Sigmoid colon (tissue), 7 donors: ENCODE measurements around the gene GSTK1. TPM values are rescaled to one million over a fixed set of nuclear protein-coding genes. Genes with fewer than 3 reads are reported as not detected.

Experiments
- DNase-seq: peaks from one replicate; pipeline ENCODE4 v3.0.0-alpha.2; 2019
- H3K27ac ChIP-seq, 4 donors: fragments of 200-600 bp; sonication (generic); one replicate each; pipeline ENCODE4 v1.5.1; 2016 to 2019; ENCODE audit warnings: mild to moderate bottlenecking in 1 of 4
- H3K27me3 ChIP-seq, 3 donors: fragments of 200-600 bp; sonication (generic); one replicate each; pipeline ENCODE4 v1.5.1; 2019; ENCODE audit warnings: mild to moderate bottlenecking in 1 of 3
- H3K36me3 ChIP-seq, 4 donors: fragments of 200-600 bp; sonication (generic); one replicate each; pipeline ENCODE4 v1.5.1; 2016 to 2019
- H3K4me1 ChIP-seq, 4 donors: fragments of 200-600 bp; sonication (generic); one replicate each; pipeline ENCODE4 v1.5.1; 2017 to 2019
- H3K4me3 ChIP-seq, 4 donors: fragments of 200-600 bp; sonication (generic); one replicate each; pipeline ENCODE4 v1.5.1; 2017 to 2019; ENCODE audit warnings: mild to moderate bottlenecking in 2 of 4, moderate library complexity in 1 of 4
- H3K9me3 ChIP-seq, 4 donors: fragments of 200-600 bp in 3 of 4; sonication (generic) in 3 of 4; one replicate each; pipeline versions ENCODE4 v1.5.1 to v1.6.1; 2013 to 2019
- CTCF ChIP-seq, 4 experiments: fragments of 450-650 bp in 3 of 4; fragments of 200-600 bp in 1 of 4; IDR thresholded peaks; one replicate each; pipeline ENCODE4 v1.5.1; 2016 to 2019; ENCODE audit warnings: antibody characterized with exemption in 4 of 4, mild to moderate bottlenecking in 3 of 4, moderate library complexity in 2 of 4
- EP300 ChIP-seq, 4 donors: sonication (generic); formaldehyde crosslinking; IDR thresholded peaks; one replicate each; pipeline ENCODE4 v1.6.1; 2017; ENCODE audit warnings: antibody characterized with exemption in 4 of 4
- POLR2A ChIP-seq, 2 donors: fragments of 450-650 bp; IDR thresholded peaks; one replicate each; pipeline ENCODE4 v1.6.1; 2016; ENCODE audit warnings: antibody characterized with exemption in 2 of 2, mild to moderate bottlenecking in 2 of 2, moderate library complexity in 2 of 2
- POLR2AphosphoS5 ChIP-seq, 4 donors: sonication (generic); formaldehyde crosslinking; IDR thresholded peaks; one replicate each; pipeline ENCODE4 v1.6.1; 2017; ENCODE audit warnings: antibody characterized with exemption in 4 of 4
- WGBS, 2 donors: extraction: QIAGEN DNeasy Blood & Tissue Kit; methylation state at CpG; one replicate each; pipeline ENCODE4 v1.1.7; 2013; 5-methylcytosine and 5-hydroxymethylcytosine counted together
- intact Hi-C: fragments of 100-400 bp; cut with DNase I; formaldehyde crosslinking; loops from one replicate; pipeline ENCODE4 v1.15.1; 2023
- polyA plus RNA-seq, 3 donors: library from polyadenylated mRNA; stranded (reverse); fragments of 200-250 nt; gene quantifications; one replicate each; pipeline ENCODE4 v1.2.3, GENCODE V29; 2013
- total RNA-seq, 4 donors: library from RNA; depleted of rRNA; stranded (reverse); fragments of >200 nt; gene quantifications; one replicate each; pipeline ENCODE4 v1.1.0, GENCODE V29; 2016
- donor health status: healthy with polysubstance abuse.
- donor health status: Bipolar disorder and iron deficiency.
- donor health status: healthy.

GSTK1 gene
- total and polyA plus RNA-seq, 7 donors, result 111 to 247 (median 158) TPM

- Histone ChIP-seq H3K27ac (no peak overlapping the region), H3K27me3 (no peaks in the 10 kb centered on the region), H3K4me1 (no peaks in the 10 kb centered on the region), H3K36me3 (no peaks in the 10 kb centered on the region), H3K9me3 (peaks cover 0 to 11% (median 0%) of the 10 kb centered on the region in 4 donors), H3K4me3 (no peak overlapping the region)
- no peak for TF ChIP-seq POLR2A (IDR thresholded peaks at IDR 0.05)
- no peak for TF ChIP-seq EP300 (IDR thresholded peaks at IDR 0.05)
- no peak for TF ChIP-seq POLR2AphosphoS5 (IDR thresholded peaks at IDR 0.05)
- TF ChIP-seq CTCF (IDR thresholded peaks at IDR 0.05), result no peak
- 94 to 97% methylated on average over 2 of the region's 2 CpGs for WGBS, 2 donors
- DNase-seq, result no peak
- intact Hi-C loops, result no loop called here
Observed at GRCh38 chr7:143233816-143234532, 29.3 kb upstream of the GSTK1 start.

GRCh38 chr7:143234533-143234875 is 28.7 kb upstream of the GSTK1 start:
- Histone ChIP-seq H3K4me3 (no peak overlapping the region), H3K9me3 (peaks cover 0 to 11% (median 0%) of the 10 kb centered on the region in 4 donors), H3K27ac (no peak overlapping the region), H3K27me3 (no peaks in the 10 kb centered on the region), H3K4me1 (no peaks in the 10 kb centered on the region), H3K36me3 (no peaks in the 10 kb centered on the region)
- intact Hi-C loops, result no loop called here
- DNase-seq, result no peak
- no peak for TF ChIP-seq POLR2AphosphoS5 (IDR thresholded peaks at IDR 0.05)
- no peak for TF ChIP-seq EP300 (IDR thresholded peaks at IDR 0.05)
- no peak for TF ChIP-seq POLR2A (IDR thresholded peaks at IDR 0.05)
- TF ChIP-seq CTCF (IDR thresholded peaks at IDR 0.05), result no peak
- WGBS, 2 donors, result 90 to 91% methylated on average over 3 of the region's 3 CpGs

- Histone ChIP-seq H3K36me3 (no peaks in the 10 kb centered on the region), H3K27ac (no peak overlapping the region)
- intact Hi-C loops, result no loop called here
Observed at GRCh38 chr7:143235561-143235960, 27.7 kb upstream of the GSTK1 start.

GRCh38 chr7:143236408-143236990 is 26.7 kb upstream of the GSTK1 start:
- WGBS, 2 donors, result 77 to 92% methylated on average over 3 of the region's 3 CpGs
- TF ChIP-seq POLR2AphosphoS5 (IDR thresholded peaks at IDR 0.05) (no peak), POLR2A (IDR thresholded peaks at IDR 0.05) (no peak), EP300 (IDR thresholded peaks at IDR 0.05) (no peak), CTCF (IDR thresholded peaks at IDR 0.05) (no peak)
- no peak overlapping the region for H3K27ac ChIP-seq
- DNase-seq, result no peak
- H3K36me3 ChIP-seq, result no peaks in the 10 kb centered on the region
- no peaks in the 10 kb centered on the region for H3K4me1 ChIP-seq
- no peak overlapping the region for H3K4me3 ChIP-seq
- no peaks in the 10 kb centered on the region for H3K27me3 ChIP-seq
- H3K9me3 ChIP-seq, result peaks cover 0 to 11% (median 0%) of the 10 kb centered on the region in 4 donors
- intact Hi-C loops, result no loop called here

More at GRCh38 chr7:143235561-143235960, 27.7 kb upstream of the GSTK1 start:
- DNase-seq, result no peak
- H3K4me3 ChIP-seq, result no peak overlapping the region
- H3K27me3 ChIP-seq, result no peaks in the 10 kb centered on the region
- 31 to 39% methylated on average over 1 of the region's 1 CpG for WGBS, 2 donors
- H3K9me3 ChIP-seq, result peaks cover 0 to 11% (median 0%) of the 10 kb centered on the region in 4 donors
- TF ChIP-seq CTCF (IDR thresholded peaks at IDR 0.05), result no peak
- TF ChIP-seq POLR2AphosphoS5 (IDR thresholded peaks at IDR 0.05), result no peak
- no peak for TF ChIP-seq POLR2A (IDR thresholded peaks at IDR 0.05)
- no peak for TF ChIP-seq EP300 (IDR thresholded peaks at IDR 0.05)
- H3K4me1 ChIP-seq, result no peaks in the 10 kb centered on the region
